ENCODE measurements around the gene KAZN.

KAZN gene

GRCh38 chr1:14738235-14738634 lies 139.8 kb downstream of the KAZN start:
- TF ChIP-seq CTCF (IDR thresholded peaks at IDR 0.05; ENCODE audit: low read depth, low read length) = no peak

GRCh38 chr1:14738647-14739046 lies 140.2 kb downstream of the KAZN start:
- H3K4me3 ChIP-seq (ENCODE audit: low read depth, low read length) = no peak overlapping the region
- TF ChIP-seq CTCF (IDR thresholded peaks at IDR 0.05; ENCODE audit: low read depth, low read length) = no peak

More at GRCh38 chr1:14738235-14738634, 139.8 kb downstream of the KAZN start:
- H3K4me3 ChIP-seq (ENCODE audit: low read depth, low read length) = no peak overlapping the region

DNA sequence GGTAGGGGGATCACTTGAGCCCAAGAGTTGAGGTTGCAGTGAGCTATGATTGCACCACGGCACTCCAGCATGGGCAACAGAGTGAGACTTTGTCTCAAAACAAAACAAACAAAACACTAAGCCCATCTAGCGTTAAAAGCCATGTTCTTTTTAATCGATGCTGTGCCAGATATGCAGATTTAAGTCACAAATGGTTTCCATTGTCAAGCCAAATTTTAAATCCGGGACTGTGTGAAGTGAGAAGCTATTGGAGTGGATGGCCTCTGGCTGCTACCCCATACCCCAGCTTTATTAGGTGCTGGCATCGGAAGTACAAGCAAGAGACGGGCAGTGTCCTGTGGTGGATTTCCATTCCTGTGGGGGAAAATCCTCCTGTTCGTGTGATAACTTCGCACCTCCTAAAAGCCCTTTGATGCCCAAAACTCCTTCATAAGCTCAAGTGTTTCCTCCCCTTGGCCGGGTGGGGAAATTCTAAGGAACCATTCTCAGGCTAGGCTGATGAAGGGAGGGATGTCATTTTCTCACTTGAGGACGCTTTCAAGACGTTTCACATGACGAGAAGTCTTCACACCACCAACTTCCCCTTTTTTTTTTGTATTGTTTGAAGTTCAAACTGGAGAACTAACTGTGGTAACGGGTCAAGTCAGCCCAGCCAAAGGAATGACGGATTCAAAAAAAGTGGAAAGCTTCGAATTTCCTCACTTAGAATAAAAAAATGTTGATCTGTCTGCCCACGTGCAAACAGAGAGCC lies 140.8 kb downstream of the KAZN start:
- no peak overlapping the region for H3K4me3 ChIP-seq (ENCODE audit: low read depth, low read length)
- TF ChIP-seq CTCF (IDR thresholded peaks at IDR 0.05; ENCODE audit: low read depth, low read length) = no peak

DNA sequence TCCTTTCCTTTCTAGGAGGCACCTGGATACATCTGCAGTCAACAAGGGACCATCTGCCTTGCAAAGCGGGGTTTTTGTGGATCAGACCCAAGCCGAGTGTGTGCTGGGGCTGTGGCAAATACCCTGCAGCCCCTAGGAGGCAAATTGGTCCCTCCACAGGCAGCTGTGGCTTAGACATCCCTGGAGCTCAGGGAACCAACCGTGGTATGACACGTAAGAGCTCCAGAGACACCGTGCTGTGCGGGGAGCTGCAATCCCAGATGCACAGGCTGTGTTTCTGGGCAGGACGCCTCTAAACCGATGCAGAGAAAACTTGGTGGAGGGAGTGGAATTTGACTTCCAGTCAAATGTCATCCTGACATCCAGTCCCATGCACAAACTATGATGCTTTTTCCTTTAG lies 141.5 kb downstream of the KAZN start:
- no peak overlapping the region for H3K4me3 ChIP-seq (ENCODE audit: low read depth, low read length)

GRCh38 chr1:14741082-14741481 lies 142.6 kb downstream of the KAZN start:
- H3K4me3 ChIP-seq (ENCODE audit: low read depth, low read length) = no peak overlapping the region
- TF ChIP-seq CTCF (IDR thresholded peaks at IDR 0.05; ENCODE audit: low read depth, low read length) = no peak

More for the DNA sequence above, 141.5 kb downstream of the KAZN start:
- no peak for TF ChIP-seq CTCF (IDR thresholded peaks at IDR 0.05; ENCODE audit: low read depth, low read length)

DNA sequence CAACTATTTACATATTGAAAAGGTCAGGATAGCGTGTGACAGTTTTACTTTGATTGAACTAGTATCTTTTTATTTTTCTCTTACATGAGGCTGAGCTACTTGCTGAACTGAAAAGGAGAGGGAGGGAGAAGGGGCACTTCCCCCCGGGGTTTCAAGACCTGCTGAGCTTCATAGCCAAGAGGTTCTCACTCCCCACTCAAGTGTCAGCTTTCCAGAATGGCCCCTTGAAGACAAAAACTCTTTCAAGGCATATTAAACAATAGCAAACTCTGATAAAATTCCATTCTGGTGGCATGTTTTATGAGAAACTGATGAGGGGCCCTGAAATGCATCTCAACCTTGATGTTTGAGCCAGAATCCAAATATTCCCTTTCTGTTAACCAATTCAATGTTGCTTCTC lies 143.0 kb downstream of the KAZN start:
- H3K4me3 ChIP-seq (ENCODE audit: low read depth, low read length) = no peak overlapping the region
- no peak for TF ChIP-seq CTCF (IDR thresholded peaks at IDR 0.05; ENCODE audit: low read depth, low read length)

- H3K4me3 ChIP-seq (ENCODE audit: low read depth, low read length) = no peak overlapping the region
- TF ChIP-seq CTCF (IDR thresholded peaks at IDR 0.05; ENCODE audit: low read depth, low read length) = no peak
These were observed 143.9 kb downstream of the KAZN start for GRCh38 chr1:14742181-14742980.
